H9 (cell line): ENCODE measurements around the gene SLPI. TPM values are rescaled to one million over a fixed set of nuclear protein-coding genes. Genes with fewer than 3 reads are reported as not detected.

Source experiments
- DNase-seq: peaks from one replicate; pipeline ENCODE4 v3.0.0-alpha.2; 2017
- H2AFZ ChIP-seq: one replicate; pipeline ENCODE4 v1.6.1; 2013; ENCODE audit warnings: mild to moderate bottlenecking, low read length, control low read depth, moderate library complexity
- H2AK5ac ChIP-seq: 2 replicates; pipeline ENCODE4 v1.6.1; 2013; ENCODE audit warnings: low read length, control low read depth, mixed read lengths; ENCODE audit not compliant: insufficient read length
- H2BK120ac ChIP-seq: one replicate; pipeline ENCODE4 v1.6.1; 2013; ENCODE audit warnings: low read depth, mild to moderate bottlenecking, low read length, control low read depth, inconsistent platforms; ENCODE audit not compliant: poor library complexity, severe bottlenecking
- H2BK12ac ChIP-seq: 2 replicates; pipeline ENCODE4 v1.6.1; 2013; ENCODE audit warnings: low read length, control low read depth, mixed read lengths, low read depth; ENCODE audit not compliant: insufficient read length
- H2BK15ac ChIP-seq: 2 replicates; pipeline ENCODE4 v1.6.1; 2013; ENCODE audit warnings: low read depth, low read length, control low read depth
- H2BK20ac ChIP-seq: one replicate; pipeline ENCODE4 v1.6.1; 2013; ENCODE audit warnings: low read depth, mild to moderate bottlenecking, low read length, control low read depth, inconsistent platforms; ENCODE audit not compliant: poor library complexity, severe bottlenecking
- H2BK5ac ChIP-seq: 2 replicates; pipeline ENCODE4 v1.6.1; 2013; ENCODE audit warnings: low read length, control low read depth, mixed read lengths; ENCODE audit not compliant: insufficient read length
- H3K14ac ChIP-seq: 2 replicates; pipeline ENCODE4 v1.6.1; 2013; ENCODE audit warnings: low read length, control low read depth; ENCODE audit not compliant: insufficient read depth
- H3K18ac ChIP-seq: 2 replicates; pipeline ENCODE4 v1.6.1; 2013; ENCODE audit warnings: low read depth, mild to moderate bottlenecking, mixed read lengths, low read length, control low read depth; ENCODE audit not compliant: insufficient read length
- H3K23ac ChIP-seq: 2 replicates; pipeline ENCODE4 v1.6.1; 2013; ENCODE audit warnings: low read length, control low read depth, mixed read lengths, low read depth; ENCODE audit not compliant: insufficient read length
- H3K23me2 ChIP-seq: 2 replicates; pipeline ENCODE4 v1.6.1; 2013; ENCODE audit warnings: low read depth, mild to moderate bottlenecking, mixed read lengths, low read length, control low read depth; ENCODE audit not compliant: insufficient read length, poor library complexity, severe bottlenecking
- H3K27ac ChIP-seq: 2 replicates; pipeline ENCODE4 v1.5.1; 2013; ENCODE audit warnings: low read length, control low read depth, mixed read lengths, low read depth; ENCODE audit not compliant: insufficient read length
- H3K27me3 ChIP-seq: 2 replicates; pipeline ENCODE4 v1.6.1; 2013; ENCODE audit warnings: low read length, control low read depth, inconsistent platforms; ENCODE audit not compliant: insufficient read depth
- H3K4ac ChIP-seq: 2 replicates; pipeline ENCODE4 v1.6.1; 2013; ENCODE audit warnings: low read depth, mild to moderate bottlenecking, control low read depth, inconsistent platforms, low read length, moderate library complexity
- H3K4me1 ChIP-seq: 2 replicates; pipeline ENCODE4 v1.6.1; 2013; ENCODE audit warnings: low read length, control low read depth, inconsistent platforms; ENCODE audit not compliant: insufficient read depth
- H3K4me2 ChIP-seq: 2 replicates; pipeline ENCODE4 v1.6.1; 2013; ENCODE audit warnings: low read length, control low read depth, mixed read lengths; ENCODE audit not compliant: insufficient read length, insufficient read depth
- H3K56ac ChIP-seq: 2 replicates; pipeline ENCODE4 v1.6.1; 2013; ENCODE audit warnings: low read depth, mild to moderate bottlenecking, mixed read lengths, low read length, control low read depth; ENCODE audit not compliant: insufficient read length
- H3K79me1 ChIP-seq: 2 replicates; pipeline ENCODE4 v1.6.1; 2013; ENCODE audit warnings: low read depth, mild to moderate bottlenecking, moderate library complexity, low read length, control low read depth, inconsistent platforms; ENCODE audit not compliant: insufficient read depth, poor library complexity, severe bottlenecking
- H3K79me2 ChIP-seq: 2 replicates; pipeline ENCODE4 v1.6.1; 2013; ENCODE audit warnings: low read length, control low read depth, inconsistent platforms; ENCODE audit not compliant: insufficient read depth
- H3K9ac ChIP-seq: 2 replicates; pipeline ENCODE4 v1.6.1; 2013; ENCODE audit warnings: low read length, control low read depth, mixed read lengths; ENCODE audit not compliant: insufficient read length; ENCODE audit errors: extremely low read depth
- H3K9me3 ChIP-seq: one replicate; pipeline ENCODE4 v1.6.1; 2013; ENCODE audit warnings: low read depth, low read length, inconsistent platforms; ENCODE audit not compliant: control insufficient read depth
- H3T11ph ChIP-seq: one replicate; pipeline ENCODE4 v1.6.1; 2013; ENCODE audit warnings: mild to moderate bottlenecking, low read length, control low read depth, inconsistent platforms
- H4K20me1 ChIP-seq: one replicate; pipeline ENCODE4 v1.6.1; 2013; ENCODE audit not compliant: control insufficient read depth, insufficient read length, insufficient read depth
- H4K5ac ChIP-seq: 2 replicates; pipeline ENCODE4 v1.6.1; 2013; ENCODE audit warnings: low read depth, mild to moderate bottlenecking, mixed read lengths, low read length, control low read depth; ENCODE audit not compliant: insufficient read length
- H4K8ac ChIP-seq: replicated peaks from 2 replicates; pipeline ENCODE4 v1.6.1; 2013; ENCODE audit warnings: low read length, control low read depth, mixed read lengths, low read depth; ENCODE audit not compliant: insufficient read length
- H4K91ac ChIP-seq: 2 replicates; pipeline ENCODE4 v1.6.1; 2013; ENCODE audit warnings: low read depth, mild to moderate bottlenecking, moderate library complexity, mixed read lengths, low read length, control low read depth; ENCODE audit not compliant: insufficient read length
- H3K27ac Mint-ChIP-seq, 3 experiments: 2 replicates in 2 of 3; 3 replicates in 1 of 3; pipeline ENCODE4 v1.8.0; 2020 to 2021; ENCODE audit warnings: mixed read lengths in 3 of 3, mild to moderate bottlenecking in 1 of 3, moderate library complexity in 1 of 3
- H3K27me3 Mint-ChIP-seq: 2 replicates; pipeline ENCODE4 v1.8.0; 2021; ENCODE audit warnings: low read depth, mild to moderate bottlenecking, moderate library complexity, mixed read lengths
- H3K36me3 Mint-ChIP-seq, 3 experiments: 2 replicates in 2 of 3; 3 replicates in 1 of 3; pipeline ENCODE4 v1.8.0; 2020 to 2021; ENCODE audit warnings: low read depth in 3 of 3, mixed read lengths in 3 of 3; ENCODE audit not compliant: insufficient read depth in 1 of 3
- H3K4me1 Mint-ChIP-seq, 2 experiments: 2 replicates each; pipeline ENCODE4 v1.8.0; 2020; ENCODE audit warnings: mixed read lengths in 2 of 2
- H3K4me3 Mint-ChIP-seq, 2 experiments: 2 replicates in 1 of 2; 3 replicates in 1 of 2; pipeline ENCODE4 v1.8.0; 2020 to 2021; ENCODE audit warnings: mild to moderate bottlenecking in 2 of 2, mixed read lengths in 2 of 2, moderate library complexity in 1 of 2
- H3K9me3 Mint-ChIP-seq, 2 experiments: 2 replicates in 1 of 2; 3 replicates in 1 of 2; pipeline ENCODE4 v1.8.0; 2020; ENCODE audit warnings: mild to moderate bottlenecking in 2 of 2, mixed read lengths in 2 of 2, moderate library complexity in 1 of 2
- CTCF ChIP-seq: fragments of 200-600 bp; sonication (generic); conservative IDR thresholded peaks from 3 replicates; pipeline ENCODE4 v1.8.0; 2021; ENCODE audit warnings: antibody characterized with exemption, mild to moderate bottlenecking
- WGBS: extraction: QIAGEN DNeasy Blood & Tissue Kit; methylation state at CpG from one replicate; pipeline ENCODE4 v1.1.7; 2013; ENCODE audit warnings: missing lambda C conversion rate, low lambda C conversion rate, mixed read lengths; ENCODE audit not compliant: insufficient read length; ENCODE audit errors: extremely low coverage; 5-methylcytosine and 5-hydroxymethylcytosine counted together
- total RNA-seq: library from RNA; stranded (reverse); gene quantifications from 2 replicates; pipeline ENCODE4 v1.2.1, GENCODE V29; 2021

The SLPI gene
- total RNA-seq, 1 experiment from 2014 or later = not detected

DNA sequence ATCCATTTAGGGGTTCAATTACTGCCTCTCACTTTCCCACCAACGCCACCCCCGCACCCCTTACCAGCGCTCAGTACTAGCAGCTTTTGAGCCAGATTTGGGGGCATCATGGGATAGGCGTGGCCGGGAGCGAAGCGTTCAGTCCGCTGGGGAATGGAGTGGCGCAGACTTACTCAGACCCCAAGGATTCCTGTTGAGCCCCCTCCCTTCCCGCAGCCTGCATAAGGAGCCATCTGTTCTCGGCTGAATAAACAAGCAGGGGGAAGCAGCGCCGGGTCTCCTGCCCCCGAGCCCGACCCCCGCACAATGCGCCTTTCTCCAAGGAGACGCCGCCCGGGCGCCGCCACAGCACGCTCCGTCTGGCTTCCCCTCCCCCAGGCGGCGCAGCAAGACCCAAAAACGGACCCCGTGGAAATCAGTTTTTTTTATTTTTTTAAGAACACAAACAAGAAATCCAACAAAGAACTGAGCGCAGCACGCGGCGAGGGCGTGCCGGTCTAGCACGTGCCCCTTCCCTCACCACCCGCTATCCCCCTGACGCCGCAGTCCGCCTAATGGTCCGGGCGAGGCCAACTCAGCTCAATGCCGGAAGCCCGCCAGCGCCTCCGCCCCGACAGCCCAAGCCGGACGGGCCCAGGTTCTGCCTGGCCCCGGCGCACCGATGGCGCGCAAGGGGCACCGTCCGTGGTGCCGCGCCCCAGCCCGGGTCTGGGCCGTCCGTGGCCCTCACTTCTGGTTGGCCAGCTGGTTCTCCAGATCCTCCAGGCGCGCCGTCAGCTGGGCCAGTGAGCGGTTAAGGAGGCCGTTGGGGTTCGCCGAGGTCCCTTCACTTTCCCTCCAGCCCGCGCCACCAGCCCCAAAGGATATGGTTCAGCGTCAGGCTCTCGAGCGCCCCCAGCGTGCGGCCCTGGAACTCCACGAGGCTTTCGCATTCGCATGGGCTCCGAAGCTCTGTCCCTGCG, 39.0 kb upstream of the SLPI start:
- Mint-ChIP-seq H3K9me3 (peaks cover 21% of the 10 kb centered on the region in 2 experiments), H3K36me3 (peaks cover 5 to 15% (median 9%) of the 10 kb centered on the region in 3 experiments; a peak in 6 of 7 replicates), H3K4me3 (peak overlapping the region; percentile 71 to 79), H3K27ac (peak overlapping the region in 1 of 3 experiments; percentile 53; a peak in 1 of 7 replicates), H3K27me3 (peaks cover 67% of the 10 kb centered on the region), H3K4me1 (peaks cover 8 to 13% of the 10 kb centered on the region in 2 experiments)
- no peaks in the 10 kb centered on the region for H4K20me1 ChIP-seq
- H3K79me1 ChIP-seq = no peaks in the 10 kb centered on the region
- no peak overlapping the region for H3T11ph ChIP-seq
- H2BK12ac ChIP-seq = peak overlapping the region; percentile 36
- peak; percentile 91 for DNase-seq
- peak; percentile 93 for TF ChIP-seq CTCF
- H2BK15ac ChIP-seq = no peak overlapping the region
- no peak overlapping the region for H2AK5ac ChIP-seq
- H3K56ac ChIP-seq = no peak overlapping the region
- no peak overlapping the region for H3K23ac ChIP-seq
- peak overlapping the region; percentile 60 for H3K18ac ChIP-seq
- no peak overlapping the region for H4K5ac ChIP-seq
- no peak overlapping the region for H3K4ac ChIP-seq
- no peak overlapping the region for H2BK5ac ChIP-seq
- H3K4me2 ChIP-seq = peak overlapping the region; percentile 64
- no peak overlapping the region for H3K27ac ChIP-seq
- no peak overlapping the region for H2BK20ac ChIP-seq
- no peaks in the 10 kb centered on the region for H3K79me2 ChIP-seq
- no peak overlapping the region for H2BK120ac ChIP-seq
- H3K9me3 ChIP-seq = no peaks in the 10 kb centered on the region
- peak overlapping the region; percentile 25 for H4K8ac ChIP-seq
- peaks cover 2% of the 10 kb centered on the region; the same call in 1 of the 2 replicates for H3K4me1 ChIP-seq
- peak overlapping the region; percentile 50 for H2AFZ ChIP-seq
- H4K91ac ChIP-seq = no peak overlapping the region
- peaks cover 12% of the 10 kb centered on the region for H3K23me2 ChIP-seq
- WGBS = no CpG with 5 or more reads among the region's 79 CpGs
- H3K9ac ChIP-seq = peak overlapping the region; percentile 1
- peaks cover 5% of the 10 kb centered on the region; the same call in 1 of the 2 replicates for H3K27me3 ChIP-seq
- peak overlapping the region; percentile 95 for H3K14ac ChIP-seq
